Dedifferentiated amniotic fluid mesenchymal stem cell (primary cell): ENCODE data around the gene TRANK1.
"Not testable (repeated sequence)": the region's sequence is repeated elsewhere in the genome, so short reads cannot be mapped to it uniquely, and the experiment has no call there.

ENCODE experiments used
- DNase-seq: peaks from one replicate; pipeline ENCODE4 v3.0.0-alpha.2; 2016; ENCODE audit errors: extremely low spot score

Gene TRANK1

GRCh38 chr3:36893137-36893557 lies 51.7 kb downstream of the TRANK1 start:
- DNase-seq: peak; percentile 63

GRCh38 chr3:36892457-36893136 lies 52.3 kb downstream of the TRANK1 start:
- DNase-seq: no peak

GRCh38 chr3:36891701-36892160 lies 53.1 kb downstream of the TRANK1 start:
- DNase-seq: no peak

- not testable (repeated sequence) for DNase-seq
Measured at GRCh38 chr3:36891097-36891496, 53.8 kb downstream of the TRANK1 start.

- DNase-seq: no peak
Measured at GRCh38 chr3:36890261-36890660, 54.6 kb downstream of the TRANK1 start.

- no peak for DNase-seq
Measured at GRCh38 chr3:36881735-36882134, 63.1 kb downstream of the TRANK1 start.

GRCh38 chr3:36879842-36880241 lies 65.0 kb downstream of the TRANK1 start:
- not testable (repeated sequence) for DNase-seq

GRCh38 chr3:36877930-36878685 lies 66.7 kb downstream of the TRANK1 start:
- no peak for DNase-seq

GRCh38 chr3:36876181-36876936 lies 68.5 kb downstream of the TRANK1 start:
- no peak for DNase-seq

- DNase-seq: no peak
Measured at GRCh38 chr3:36875397-36875796, 69.5 kb downstream of the TRANK1 start.

GRCh38 chr3:36874424-36874823 lies 70.4 kb downstream of the TRANK1 start:
- DNase-seq: no peak

- no peak for DNase-seq
Measured at GRCh38 chr3:36871379-36872126, 73.3 kb downstream of the TRANK1 start.

GRCh38 chr3:36868614-36869436 lies 76.0 kb downstream of the TRANK1 start:
- peak; percentile 43 for DNase-seq

- no peak for DNase-seq
Measured at GRCh38 chr3:36867810-36868209, 77.0 kb downstream of the TRANK1 start.

- DNase-seq: no peak
Measured at GRCh38 chr3:36866368-36866767, 78.5 kb downstream of the TRANK1 start.

GRCh38 chr3:36864180-36865053 lies 80.4 kb downstream of the TRANK1 start:
- DNase-seq: no peak

- DNase-seq: no peak
Measured at GRCh38 chr3:36862076-36862755, 82.6 kb downstream of the TRANK1 start.

GRCh38 chr3:36859494-36859893 lies 85.4 kb downstream of the TRANK1 start:
- DNase-seq: no peak

- DNase-seq: no peak
Measured at GRCh38 chr3:36852071-36852470, 92.8 kb downstream of the TRANK1 start.
